Fibroblast of lung (primary cell): ENCODE measurements around the gene CDC6.

Experiments used
- CTCF ChIP-seq, 2 donors: IDR thresholded peaks in 1 of 2; conservative IDR thresholded peaks in 1 of 2; 1 replicate in 1 of 2; 2 replicates in 1 of 2; pipeline ENCODE4 v1.5.1; 2011 to 2012; ENCODE audit warnings: low read length in 2 of 2, control low read depth in 1 of 2, inconsistent platforms in 1 of 2, low read depth in 1 of 2, mild to moderate bottlenecking in 1 of 2
- EZH2 ChIP-seq: IDR thresholded peaks from 2 replicates; pipeline ENCODE4 v1.5.1; 2012; ENCODE audit warnings: low read length, control low read depth, mild to moderate bottlenecking; ENCODE audit errors: missing control alignments

- TF ChIP-seq CTCF (conservative IDR thresholded peaks at IDR 0.05 in 1 of 2, IDR thresholded peaks at IDR 0.05 in 1 of 2; ENCODE audit: low read depth in 1 of 2, low read length in 2 of 2) (no peak), EZH2 (no peak)
Measured at GRCh38 chr17:40349477-40349894, 61.8 kb downstream of the CDC6 start.
